Ascending aorta (tissue), 2 donors: ENCODE data around the gene PAOX. TPM values are rescaled to one million over a fixed set of nuclear protein-coding genes. Genes with fewer than 3 reads are reported as not detected.
A peak's percentile ranks its signal among the peaks of the same experiment; 100 is the strongest.

ENCODE experiments used
- DNase-seq, 2 donors: peaks; one replicate each; pipeline ENCODE4 v3.0.0-alpha.2; 2019; ENCODE audit warnings: low spot score in 2 of 2
- H3K27ac ChIP-seq, 2 donors: fragments of 200-600 bp; sonication (generic); one replicate each; pipeline ENCODE4 v1.5.1; 2016 to 2017; ENCODE audit warnings: mild to moderate bottlenecking in 1 of 2
- H3K27me3 ChIP-seq: fragments of 200-600 bp; sonication (generic); one replicate; pipeline ENCODE4 v1.5.1; 2017
- H3K36me3 ChIP-seq, 2 donors: fragments of 200-600 bp; sonication (generic); one replicate each; pipeline ENCODE4 v1.5.1; 2016
- H3K4me1 ChIP-seq, 2 donors: fragments of 200-600 bp; sonication (generic); one replicate each; pipeline ENCODE4 v1.5.1; 2016 to 2017; ENCODE audit warnings: mild to moderate bottlenecking in 1 of 2
- H3K4me3 ChIP-seq, 2 donors: fragments of 200-600 bp; sonication (generic); one replicate each; pipeline ENCODE4 v1.5.1; 2016 to 2017; ENCODE audit warnings: mild to moderate bottlenecking in 1 of 2
- H3K9me3 ChIP-seq, 2 donors: fragments of 200-600 bp; sonication (generic); one replicate each; pipeline ENCODE4 v1.5.1; 2016
- intact Hi-C: fragments of 100-400 bp; cut with DNase I; formaldehyde crosslinking; loops from one replicate; pipeline ENCODE4 v1.15.1; 2023
- total RNA-seq: library from RNA; depleted of rRNA; stranded (reverse); fragments of >200 nt; gene quantifications from one replicate; pipeline ENCODE4 v1.1.0, GENCODE V29; 2016
- TF ChIP-seq, protein P1 (sequence below), 3 experiments: fragments of 200-600 bp in 2 of 3; fragments of 450-650 bp in 1 of 3; sonication (generic) in 2 of 3; IDR thresholded peaks; one replicate each; pipeline ENCODE4 v1.5.1; 2016 to 2019; ENCODE audit warnings: antibody characterized with exemption in 3 of 3, mild to moderate bottlenecking in 1 of 3, moderate library complexity in 1 of 3

Gene PAOX
- total RNA-seq, 1 donor from 2014 or later: 1.4 TPM

GRCh38 chr10:133354672-133355240 is 24.3 kb upstream of the PAOX start:
- intact Hi-C loops: no loop called here
- Histone ChIP-seq H3K9me3 (no peaks in the 10 kb centered on the region), H3K36me3 (no peaks in the 10 kb centered on the region), H3K4me3 (no peak overlapping the region), H3K4me1 (peaks cover 6 to 12% of the 10 kb centered on the region in 2 donors), H3K27ac (no peak overlapping the region), H3K27me3 (no peaks in the 10 kb centered on the region)
- DNase-seq: no peak
- TF ChIP-seq, protein P1, sequence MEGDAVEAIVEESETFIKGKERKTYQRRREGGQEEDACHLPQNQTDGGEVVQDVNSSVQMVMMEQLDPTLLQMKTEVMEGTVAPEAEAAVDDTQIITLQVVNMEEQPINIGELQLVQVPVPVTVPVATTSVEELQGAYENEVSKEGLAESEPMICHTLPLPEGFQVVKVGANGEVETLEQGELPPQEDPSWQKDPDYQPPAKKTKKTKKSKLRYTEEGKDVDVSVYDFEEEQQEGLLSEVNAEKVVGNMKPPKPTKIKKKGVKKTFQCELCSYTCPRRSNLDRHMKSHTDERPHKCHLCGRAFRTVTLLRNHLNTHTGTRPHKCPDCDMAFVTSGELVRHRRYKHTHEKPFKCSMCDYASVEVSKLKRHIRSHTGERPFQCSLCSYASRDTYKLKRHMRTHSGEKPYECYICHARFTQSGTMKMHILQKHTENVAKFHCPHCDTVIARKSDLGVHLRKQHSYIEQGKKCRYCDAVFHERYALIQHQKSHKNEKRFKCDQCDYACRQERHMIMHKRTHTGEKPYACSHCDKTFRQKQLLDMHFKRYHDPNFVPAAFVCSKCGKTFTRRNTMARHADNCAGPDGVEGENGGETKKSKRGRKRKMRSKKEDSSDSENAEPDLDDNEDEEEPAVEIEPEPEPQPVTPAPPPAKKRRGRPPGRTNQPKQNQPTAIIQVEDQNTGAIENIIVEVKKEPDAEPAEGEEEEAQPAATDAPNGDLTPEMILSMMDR (IDR thresholded peaks at IDR 0.05): no peak

DNA sequence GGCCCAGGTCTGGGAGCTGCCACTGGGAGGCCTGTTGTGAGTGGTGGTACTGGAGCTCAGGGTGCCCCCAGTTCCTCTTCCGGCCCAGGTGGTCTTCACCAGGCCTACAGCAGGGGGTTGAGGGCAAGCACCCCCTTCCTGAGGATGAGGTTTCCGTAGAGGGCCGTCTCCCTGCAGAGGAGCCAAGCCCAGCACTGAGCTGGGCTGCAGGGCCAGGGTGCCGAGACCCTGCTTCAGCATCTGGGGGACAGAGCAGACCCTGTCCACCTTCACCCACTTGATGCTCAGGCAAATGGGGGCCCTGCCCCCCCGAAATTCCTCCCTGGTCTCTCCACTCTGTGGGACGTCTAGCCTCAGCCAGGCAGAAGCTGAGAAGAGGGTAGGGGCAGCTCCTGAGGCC is 23.8 kb upstream of the PAOX start:
- no peaks in the 10 kb centered on the region for H3K9me3 ChIP-seq
- TF ChIP-seq, protein P1 (IDR thresholded peaks at IDR 0.05): no peak
- no peaks in the 10 kb centered on the region for H3K36me3 ChIP-seq
- no peak for DNase-seq
- H3K4me3 ChIP-seq: no peak overlapping the region
- H3K4me1 ChIP-seq: peaks cover 6 to 12% of the 10 kb centered on the region in 2 donors
- no peak overlapping the region for H3K27ac ChIP-seq
- intact Hi-C loops: no loop called here
- H3K27me3 ChIP-seq: no peaks in the 10 kb centered on the region

- no peak overlapping the region for H3K27ac ChIP-seq
- intact Hi-C loops: no loop called here
- no peaks in the 10 kb centered on the region for H3K36me3 ChIP-seq
- TF ChIP-seq, protein P1 (IDR thresholded peaks at IDR 0.05): no peak
- H3K4me1 ChIP-seq: peaks cover 6 to 12% of the 10 kb centered on the region in 2 donors
- DNase-seq: no peak
- H3K27me3 ChIP-seq: no peaks in the 10 kb centered on the region
- H3K4me3 ChIP-seq: no peak overlapping the region
- no peaks in the 10 kb centered on the region for H3K9me3 ChIP-seq
These were observed 23.1 kb upstream of the PAOX start for GRCh38 chr10:133355991-133356390.

DNA sequence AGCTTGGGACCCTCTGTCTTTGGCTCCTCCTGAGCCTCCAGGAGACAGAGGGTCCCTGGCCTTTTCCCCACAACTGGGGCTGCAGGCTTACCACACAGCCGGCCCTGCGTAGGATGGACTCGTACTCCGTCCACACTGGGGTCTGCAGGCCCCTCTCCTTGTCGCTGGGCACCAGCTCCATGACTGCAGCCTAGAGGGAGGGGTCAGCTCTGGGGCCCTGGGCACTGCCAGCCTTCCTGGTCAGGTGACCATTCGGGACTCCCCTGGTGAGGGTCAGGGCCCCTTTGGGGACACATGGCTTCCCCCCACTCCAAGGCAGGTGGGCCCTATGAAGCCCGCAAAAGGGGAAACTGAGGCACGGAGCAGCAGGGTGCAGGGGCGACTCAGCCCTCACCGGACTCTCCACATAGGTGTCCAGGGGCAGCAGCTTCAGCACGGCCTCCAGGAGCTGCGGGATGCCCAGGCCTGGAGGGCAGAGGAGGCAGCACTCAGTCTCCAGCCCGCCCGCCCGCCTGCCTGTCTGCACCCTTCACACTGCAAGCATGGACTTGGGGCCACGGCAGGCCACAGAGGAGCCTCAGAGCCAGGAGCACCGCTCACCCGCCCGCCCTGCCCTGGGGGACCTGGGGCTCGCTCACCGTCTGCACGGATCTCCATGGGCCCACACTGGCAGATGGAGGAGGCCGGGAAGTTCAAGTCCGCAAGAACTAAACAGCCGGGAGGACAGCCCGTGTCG is 22.3 kb upstream of the PAOX start:
- peak overlapping the region; percentile 72 to 81 for H3K4me3 ChIP-seq
- TF ChIP-seq, protein P1 (IDR thresholded peaks at IDR 0.05): no peak
- H3K36me3 ChIP-seq: no peaks in the 10 kb centered on the region
- no peak overlapping the region for H3K27ac ChIP-seq
- H3K9me3 ChIP-seq: no peaks in the 10 kb centered on the region
- peaks cover 6 to 12% of the 10 kb centered on the region in 2 donors for H3K4me1 ChIP-seq
- no peaks in the 10 kb centered on the region for H3K27me3 ChIP-seq
- DNase-seq: no peak
- intact Hi-C loops: no loop called here

GRCh38 chr10:133357285-133358161 is 21.5 kb upstream of the PAOX start, which contains the start of gene FUOM:
Gene FUOM (minus strand): TSS chr10:133358019. CDS start chr10:133358007, 12 bp downstream.
- Histone ChIP-seq H3K4me3 (peak within 1 kb of the TSS; percentile 72 to 81), H3K27ac (peak within 1 kb of the TSS; percentile 46), H3K9me3 (no peaks in the 10 kb centered on the region), H3K36me3 (peaks cover 2 to 6% of the 10 kb centered on the region in 2 donors), H3K27me3 (no peaks in the 10 kb centered on the region), H3K4me1 (peaks cover 6 to 12% of the 10 kb centered on the region in 2 donors)
- intact Hi-C loops: loop anchor here (1.0 kb wide), 1 partner anchor 16 kb away; the partner anchor contains the start of gene ECHS1
- DNase-seq: peak in 1 of 2 donors; percentile 79
- TF ChIP-seq, protein P1 (IDR thresholded peaks at IDR 0.05): no peak
